GM19372 (cell line): ENCODE measurements around the gene AFDN.
"Not testable (repeated sequence)": the region's sequence is repeated elsewhere in the genome, so short reads cannot be mapped to it uniquely, and the experiment has no call there.

Source experiments
- ATAC-seq: cut with Tn5 transposase; IDR thresholded peaks from one replicate; pipeline ENCODE4 v1.9.1; 2021; ENCODE audit warnings: mild to moderate bottlenecking, low read depth, moderate library complexity; ENCODE audit not compliant: unreplicated experiment

Gene AFDN

DNA sequence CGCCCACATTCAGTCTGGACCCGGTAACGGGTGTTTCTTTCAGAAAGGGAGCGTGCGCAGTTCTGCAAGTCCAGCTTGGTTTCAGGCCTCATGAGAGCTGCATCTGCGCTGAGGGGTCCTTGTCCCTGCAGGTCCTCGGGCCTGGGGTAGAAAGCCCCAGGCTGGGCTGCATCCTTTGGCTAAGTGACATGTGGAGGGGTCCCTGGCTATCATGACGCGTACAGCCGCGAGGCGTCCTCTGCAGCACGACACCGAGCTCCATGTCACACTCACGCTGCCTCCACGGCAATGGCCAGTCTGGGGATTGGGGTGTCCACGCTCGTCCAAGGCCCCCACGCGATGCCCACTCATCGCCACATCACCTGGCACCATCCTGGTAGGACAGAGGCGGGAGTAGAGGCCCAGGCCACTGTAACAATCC lies 169.0 kb downstream of the AFDN start:
- no peak for ATAC-seq

GRCh38 chr6:167996424-167997199 lies 169.9 kb downstream of the AFDN start:
- no peak for ATAC-seq

GRCh38 chr6:167997642-167998041 lies 170.9 kb downstream of the AFDN start, which contains the start of gene KIF25:
TSS of gene KIF25 (plus strand) at chr6:167997671. CDS start at chr6:168029586, 31,915 bp downstream.
- no peak for ATAC-seq

- ATAC-seq = no peak
These were observed 171.5 kb downstream of the AFDN start for GRCh38 chr6:167998215-167998614.

- no peak for ATAC-seq
These were observed 173.7 kb downstream of the AFDN start for GRCh38 chr6:168000198-168001028.

- no peak for ATAC-seq
These were observed 174.3 kb downstream of the AFDN start for GRCh38 chr6:168001029-168001332.

GRCh38 chr6:168001514-168001913 lies 174.8 kb downstream of the AFDN start:
- not testable (repeated sequence) for ATAC-seq

- no peak for ATAC-seq
These were observed 176.1 kb downstream of the AFDN start for GRCh38 chr6:168002804-168003203.

GRCh38 chr6:168004023-168004422 lies 177.3 kb downstream of the AFDN start:
- ATAC-seq = no peak

GRCh38 chr6:168004945-168005344 lies 178.2 kb downstream of the AFDN start:
- ATAC-seq = no peak

- no peak for ATAC-seq
These were observed 179.1 kb downstream of the AFDN start for GRCh38 chr6:168005796-168006195.

DNA sequence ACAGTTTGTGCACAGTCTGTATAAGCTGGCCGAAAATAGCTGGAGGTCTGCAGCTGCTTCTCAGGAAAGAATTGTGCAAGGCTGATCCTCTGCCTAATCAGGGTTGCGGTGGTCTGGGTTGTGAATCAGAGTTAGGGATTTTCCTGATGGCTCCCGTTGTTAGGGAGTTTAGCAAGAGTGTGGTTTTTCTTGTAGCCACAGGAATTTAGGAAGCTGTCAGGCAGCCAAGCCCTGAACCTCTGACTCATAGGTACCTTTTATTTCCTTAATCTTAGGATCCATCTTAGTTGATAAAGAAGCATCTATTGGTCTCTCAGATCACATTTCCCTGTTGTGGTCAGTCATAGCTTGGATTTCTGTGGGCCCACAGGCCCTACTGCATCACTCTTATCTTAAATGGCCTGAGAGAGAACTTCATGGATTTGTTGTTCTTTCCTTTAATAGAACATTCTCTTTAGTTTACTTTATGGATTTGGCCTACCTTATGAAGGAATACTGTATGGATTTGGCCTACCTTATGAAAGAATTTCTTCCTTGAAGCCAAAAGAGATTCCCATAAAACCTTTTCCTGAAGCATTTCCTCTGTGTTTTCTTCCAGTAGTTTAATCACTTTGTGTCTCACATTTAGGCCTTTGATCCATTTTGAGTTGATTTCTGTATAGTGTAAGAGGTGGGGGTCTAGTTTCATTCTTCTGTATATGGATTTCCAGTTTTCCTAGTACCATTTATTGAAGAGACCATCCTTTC lies 181.1 kb downstream of the AFDN start:
- ATAC-seq = no peak

DNA sequence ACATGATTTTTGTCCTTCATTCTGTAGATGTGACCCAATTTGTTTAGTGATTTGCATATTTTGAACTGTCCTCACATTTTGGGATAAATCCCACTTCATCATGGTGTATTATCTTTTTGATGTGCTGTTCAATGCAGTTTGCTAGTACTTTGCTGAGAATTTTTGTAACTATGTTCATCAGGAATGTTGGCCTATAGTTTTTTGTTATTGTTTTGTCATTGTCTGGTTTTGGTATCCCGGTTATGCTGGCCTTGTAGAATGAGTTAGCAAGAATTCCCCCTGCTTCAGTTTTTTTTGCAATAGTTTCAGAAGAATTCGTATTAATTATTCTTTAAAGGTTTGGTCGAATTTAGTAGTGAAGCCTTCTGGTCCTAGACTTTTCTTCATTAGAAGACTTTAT lies 182.6 kb downstream of the AFDN start:
- no peak for ATAC-seq

GRCh38 chr6:168011291-168011690 lies 184.6 kb downstream of the AFDN start:
- ATAC-seq = no peak

DNA sequence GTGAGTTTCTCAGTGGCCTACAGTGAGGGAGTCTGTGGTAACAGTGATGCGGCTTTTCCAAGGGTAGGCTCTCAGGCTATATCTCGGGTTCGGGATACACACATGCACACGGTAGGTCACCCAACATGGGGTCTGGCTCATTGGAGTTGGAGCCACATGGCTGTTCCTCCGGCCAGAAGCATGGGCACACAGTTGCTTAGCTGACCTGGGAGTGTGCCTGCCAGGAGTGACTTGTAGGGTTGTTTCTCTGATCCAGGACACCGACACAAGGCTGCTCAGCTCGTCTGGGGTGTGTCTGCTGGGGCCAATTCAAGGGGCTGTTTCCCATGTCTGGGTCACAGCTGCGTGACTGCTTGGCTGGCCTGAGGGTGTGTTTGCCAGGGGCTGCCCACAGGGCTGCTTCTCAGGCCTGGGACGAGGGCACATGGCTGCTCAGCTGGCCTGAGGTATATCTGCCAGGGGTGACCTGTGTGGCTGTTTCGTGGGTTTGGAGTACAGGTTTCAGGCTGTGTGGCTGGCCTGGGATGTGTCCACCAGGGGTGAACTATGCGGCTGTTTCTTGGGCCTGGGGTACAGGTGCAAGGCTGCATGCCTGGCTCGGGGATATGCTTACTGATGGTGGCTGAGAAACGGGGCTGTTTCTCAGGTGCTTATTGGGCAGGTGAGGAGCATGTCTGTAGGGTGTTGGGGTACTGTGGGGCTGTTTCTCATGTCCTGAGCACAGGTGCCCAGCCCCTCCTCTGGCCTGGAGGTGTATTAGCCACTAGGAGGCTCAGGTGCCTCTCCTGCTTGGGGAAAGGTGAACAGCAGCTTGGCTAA lies 185.9 kb downstream of the AFDN start:
- no peak for ATAC-seq

DNA sequence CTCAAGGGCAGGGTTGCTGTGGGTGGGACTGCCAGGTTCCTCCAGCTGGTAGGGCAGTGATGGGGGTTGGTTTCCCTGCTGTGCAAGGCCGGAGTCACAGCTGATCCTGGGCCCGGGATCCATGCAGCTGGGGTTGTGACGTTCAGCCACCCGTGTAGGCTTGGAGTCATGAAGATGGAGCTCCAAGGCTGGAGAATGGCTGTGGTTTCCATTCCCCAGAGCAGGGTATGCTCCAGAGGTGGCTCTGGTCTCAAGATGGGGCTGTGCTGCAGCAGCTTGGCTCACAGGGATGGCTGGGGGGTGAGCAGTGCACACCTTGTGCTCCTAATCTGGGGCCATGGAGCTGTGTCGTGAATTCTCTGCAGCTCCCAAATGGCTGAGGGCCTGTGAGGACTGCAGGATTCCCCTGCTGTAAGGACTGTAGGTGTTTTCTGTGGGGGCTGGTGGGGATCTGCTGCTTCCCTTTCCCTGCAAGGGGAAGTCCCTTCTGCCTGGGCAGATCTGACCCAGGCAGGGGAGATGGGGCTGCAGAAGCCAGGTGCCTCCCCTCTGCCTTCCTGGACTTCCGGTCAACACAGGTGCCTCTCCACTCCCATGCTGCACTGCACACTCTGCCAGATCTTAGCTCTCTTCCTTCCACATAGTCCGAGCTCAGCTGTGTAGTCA lies 186.7 kb downstream of the AFDN start:
- no peak for ATAC-seq

GRCh38 chr6:168014428-168014827 lies 187.7 kb downstream of the AFDN start:
- no peak for ATAC-seq

- no peak for ATAC-seq
These were observed 188.3 kb downstream of the AFDN start for GRCh38 chr6:168015009-168015408.

DNA sequence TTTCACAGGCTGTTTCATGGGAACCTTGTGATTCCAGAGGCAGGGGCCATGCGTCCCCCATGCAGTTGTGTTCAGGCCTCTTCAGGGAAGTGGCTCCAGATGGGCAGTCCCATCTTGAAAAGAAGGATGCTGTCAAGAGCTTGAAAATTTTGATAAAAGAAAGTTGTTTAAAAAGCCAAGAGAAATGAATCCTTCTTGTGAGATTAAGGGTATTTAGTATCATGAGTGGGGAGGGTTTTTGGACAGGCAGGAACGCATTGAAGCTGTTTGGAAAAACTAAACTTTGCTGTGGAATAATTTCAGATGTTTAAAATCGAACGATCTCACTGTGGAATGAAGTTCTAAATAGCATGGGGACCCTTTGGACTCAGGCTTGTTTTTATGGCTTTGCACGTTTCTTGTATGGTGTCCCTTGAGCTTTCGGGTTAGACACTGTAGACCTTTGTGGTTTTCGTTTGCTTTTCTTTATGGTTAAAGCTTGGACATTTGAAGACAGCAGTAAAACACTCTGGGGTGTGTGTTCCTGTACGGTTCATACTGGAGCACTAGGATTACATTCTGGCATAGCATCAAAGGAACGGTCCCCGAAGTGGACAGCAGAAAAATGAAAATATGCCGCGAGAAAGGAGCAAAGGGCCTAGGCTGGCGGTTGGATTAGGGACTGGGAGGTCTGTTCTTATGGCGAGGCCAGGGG lies 188.9 kb downstream of the AFDN start:
- ATAC-seq = no peak
